HG02884 (cell line): ENCODE results near the gene CCDC154.

Experiments
- ATAC-seq: cut with Tn5 transposase; IDR thresholded peaks from one replicate; pipeline ENCODE4 v1.9.1; 2021; ENCODE audit warnings: mild to moderate bottlenecking, moderate library complexity; ENCODE audit not compliant: unreplicated experiment

CCDC154 gene

GRCh38 chr16:1438229-1439057 lies 5.9 kb downstream of the CCDC154 start:
- no peak for ATAC-seq

GRCh38 chr16:1437606-1438005 lies 6.8 kb downstream of the CCDC154 start:
- no peak for ATAC-seq

DNA sequence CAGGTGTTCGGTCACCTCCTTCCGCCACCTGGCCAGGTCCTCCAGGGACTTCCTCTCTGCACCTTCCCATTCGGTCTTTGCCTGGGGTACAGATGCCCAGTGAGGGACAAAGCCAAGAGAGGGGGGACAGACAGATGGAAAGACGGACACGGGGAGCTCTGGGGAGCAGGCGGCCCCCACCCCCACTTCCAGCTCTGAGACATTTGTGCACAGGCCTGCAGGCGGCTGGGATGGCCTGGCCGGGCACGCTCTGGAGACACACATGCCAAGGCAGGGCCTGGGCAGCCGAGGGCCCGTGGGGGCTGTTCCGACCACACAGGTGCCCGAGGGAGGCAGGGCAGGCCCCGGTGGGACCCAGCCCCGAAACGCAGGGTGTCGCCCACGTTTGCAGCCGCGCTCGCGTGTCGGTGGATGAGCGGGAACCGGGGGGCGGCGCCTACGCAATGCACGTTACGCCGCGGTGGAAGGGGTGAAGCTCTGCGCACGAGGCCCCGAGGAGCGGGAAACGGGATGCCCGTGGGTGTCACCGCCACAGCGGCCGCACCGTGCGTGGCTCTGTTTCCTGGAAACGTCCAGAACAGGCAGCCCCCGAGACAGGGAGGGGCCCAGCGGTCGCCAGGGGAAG lies 7.5 kb downstream of the CCDC154 start:
- no peak for ATAC-seq

DNA sequence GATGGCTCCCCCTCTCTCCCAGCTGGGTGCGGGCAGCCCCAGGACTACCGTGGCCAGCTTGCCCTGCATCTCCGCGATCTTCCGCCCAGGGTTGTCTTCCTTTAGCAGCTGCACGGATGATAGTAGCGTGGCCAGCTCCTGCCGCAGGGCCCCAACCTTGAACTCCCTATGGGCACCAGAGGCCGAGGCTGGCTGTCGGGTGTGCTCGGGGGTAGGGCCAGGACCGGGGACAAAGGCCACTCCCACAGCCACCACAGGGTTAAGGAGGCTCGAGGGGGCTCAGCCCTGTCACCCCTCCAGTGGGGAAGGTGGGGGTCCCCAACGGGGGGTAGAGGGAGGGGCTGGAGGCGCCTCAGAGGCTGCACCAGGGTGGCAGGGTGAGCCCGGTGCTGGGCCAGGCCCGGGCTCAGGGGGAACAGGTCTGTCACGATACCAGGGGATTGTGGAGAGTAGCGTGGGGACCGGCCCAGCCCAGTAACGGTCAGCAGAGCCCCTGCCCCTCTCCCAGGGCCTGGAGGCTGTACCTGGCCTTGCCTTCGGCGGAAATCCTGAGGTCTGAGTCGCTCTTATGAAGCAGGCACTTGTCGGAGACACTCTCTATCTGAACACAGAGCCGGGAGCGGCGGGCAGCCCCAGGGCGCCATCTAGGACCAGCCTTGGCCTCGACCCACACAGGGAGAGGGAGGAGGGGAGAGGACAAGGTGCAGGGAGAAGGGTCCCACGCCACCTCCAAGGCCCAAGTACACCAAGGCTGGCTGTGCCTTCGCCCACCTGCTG lies 8.2 kb downstream of the CCDC154 start:
- no peak for ATAC-seq

DNA sequence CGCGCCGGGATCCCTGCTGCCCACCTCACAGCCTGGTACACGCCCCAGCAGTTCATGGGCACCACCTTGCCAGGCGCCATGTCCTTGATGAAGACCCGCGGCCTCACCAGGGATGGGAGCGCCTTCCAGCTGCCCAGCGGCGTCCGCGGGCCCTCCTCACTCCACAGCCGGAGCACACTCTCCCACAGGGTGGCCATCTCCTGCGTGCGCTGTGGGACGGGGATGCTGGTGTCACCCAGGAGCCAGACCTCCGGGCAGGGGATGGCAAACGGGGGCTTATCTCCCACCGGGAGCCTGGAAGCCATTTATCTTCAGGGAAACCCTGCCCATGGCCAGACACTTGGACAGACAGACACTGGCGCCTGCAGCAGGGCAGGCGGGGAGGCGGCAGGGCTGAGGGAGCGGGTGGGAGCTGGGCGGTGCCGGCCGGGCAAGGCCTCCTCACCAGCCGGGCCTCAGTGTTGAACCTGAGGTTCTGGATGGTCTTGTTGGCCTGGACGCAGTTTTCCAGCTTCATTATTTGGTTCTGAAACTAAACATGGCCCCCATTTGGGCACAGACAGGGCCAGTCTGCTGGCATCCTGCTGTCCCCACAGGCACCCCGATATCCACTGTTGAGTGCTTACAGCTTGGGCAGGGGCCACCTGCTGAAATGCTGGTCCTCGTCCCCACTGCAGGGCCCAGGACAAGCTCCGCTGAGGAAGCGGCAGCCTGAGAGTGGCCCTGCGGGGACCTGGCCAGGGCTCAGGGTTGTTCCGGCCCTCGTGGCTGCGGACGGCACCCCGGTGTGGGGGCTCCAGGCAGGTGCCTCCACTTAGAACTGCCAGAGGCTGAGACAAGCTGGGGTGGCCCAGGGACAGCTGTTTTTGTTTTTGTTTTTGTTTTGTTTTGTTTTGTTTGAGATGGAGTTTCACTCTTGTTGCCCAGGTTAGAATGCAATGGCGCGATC lies 9.4 kb downstream of the CCDC154 start:
- ATAC-seq = no peak

GRCh38 chr16:1433756-1434155 lies 10.6 kb downstream of the CCDC154 start:
- no peak for ATAC-seq

- ATAC-seq = no peak
These were observed 11.1 kb downstream of the CCDC154 start for GRCh38 chr16:1433263-1433560.

- no peak for ATAC-seq
These were observed 11.7 kb downstream of the CCDC154 start for GRCh38 chr16:1432388-1433262.

- no peak for ATAC-seq
These were observed 12.7 kb downstream of the CCDC154 start for GRCh38 chr16:1431497-1432270.

GRCh38 chr16:1430759-1431496 lies 13.4 kb downstream of the CCDC154 start, which contains the start of gene PERCC1:
Gene PERCC1, plus strand, starts transcription at chr16:1431078. Its CDS starts 1,516 bp downstream, at chr16:1432594.
- no peak for ATAC-seq

- ATAC-seq = no peak
These were observed 14.1 kb downstream of the CCDC154 start for GRCh38 chr16:1430214-1430758.

GRCh38 chr16:1429631-1430030 lies 14.7 kb downstream of the CCDC154 start:
- ATAC-seq = no peak

- no peak for ATAC-seq
These were observed 15.3 kb downstream of the CCDC154 start for GRCh38 chr16:1429012-1429411.

- no peak for ATAC-seq
These were observed 15.8 kb downstream of the CCDC154 start for GRCh38 chr16:1428511-1428910.

GRCh38 chr16:1427473-1428461 lies 16.6 kb downstream of the CCDC154 start:
- no peak for ATAC-seq

GRCh38 chr16:1426734-1427471 lies 17.5 kb downstream of the CCDC154 start:
- ATAC-seq = no peak
